ENCODE measurements around the gene C9. TPM values are rescaled to one million over a fixed set of nuclear protein-coding genes. Genes with fewer than 3 reads are reported as not detected.
"Not testable (repeated sequence)": the region's sequence is repeated elsewhere in the genome, so short reads cannot be mapped to it uniquely, and the experiment has no call there.

The C9 gene
- total RNA-seq, 1 experiment from 2014 or later = not detected

- no peak for DNase-seq (ENCODE audit: extremely low read depth, low read depth)
Observed at GRCh38 chr5:39270225-39270848, 94.0 kb downstream of the C9 start.

GRCh38 chr5:39267186-39267585, 97.1 kb downstream of the C9 start:
- no peak for DNase-seq (ENCODE audit: extremely low read depth, low read depth)

- no peak for DNase-seq (ENCODE audit: extremely low read depth, low read depth)
Observed at GRCh38 chr5:39266442-39266841, 97.9 kb downstream of the C9 start.

- DNase-seq (ENCODE audit: extremely low read depth, low read depth) = no peak
Observed at GRCh38 chr5:39264528-39264927, 99.8 kb downstream of the C9 start.

GRCh38 chr5:39262981-39263380, 101.3 kb downstream of the C9 start:
- DNase-seq (ENCODE audit: extremely low read depth, low read depth) = no peak

GRCh38 chr5:39260095-39260494, 104.2 kb downstream of the C9 start:
- DNase-seq (ENCODE audit: extremely low read depth, low read depth) = no peak

GRCh38 chr5:39257554-39257953, 106.7 kb downstream of the C9 start:
- no peak for DNase-seq (ENCODE audit: extremely low read depth, low read depth)

- DNase-seq (ENCODE audit: extremely low read depth, low read depth) = no peak
Observed at GRCh38 chr5:39256477-39257235, 107.6 kb downstream of the C9 start.

GRCh38 chr5:39255406-39255805, 108.9 kb downstream of the C9 start:
- DNase-seq (ENCODE audit: extremely low read depth, low read depth) = no peak

- no peak for DNase-seq (ENCODE audit: extremely low read depth, low read depth)
Observed at GRCh38 chr5:39254671-39255070, 109.6 kb downstream of the C9 start.

- no peak for DNase-seq (ENCODE audit: extremely low read depth, low read depth)
Observed at GRCh38 chr5:39253196-39253595, 111.1 kb downstream of the C9 start.

GRCh38 chr5:39249564-39250274, 114.6 kb downstream of the C9 start:
- DNase-seq (ENCODE audit: extremely low read depth, low read depth) = no peak

GRCh38 chr5:39249069-39249468, 115.2 kb downstream of the C9 start:
- no peak for DNase-seq (ENCODE audit: extremely low read depth, low read depth)

- DNase-seq (ENCODE audit: extremely low read depth, low read depth) = no peak
Observed at GRCh38 chr5:39240750-39241149, 123.5 kb downstream of the C9 start.

- DNase-seq (ENCODE audit: extremely low read depth, low read depth) = no peak
Observed at GRCh38 chr5:39238366-39239105, 125.8 kb downstream of the C9 start.

GRCh38 chr5:39236718-39237117, 127.6 kb downstream of the C9 start:
- DNase-seq (ENCODE audit: extremely low read depth, low read depth) = no peak

GRCh38 chr5:39235648-39236047, 128.6 kb downstream of the C9 start:
- no peak for DNase-seq (ENCODE audit: extremely low read depth, low read depth)

GRCh38 chr5:39234494-39234893, 129.8 kb downstream of the C9 start:
- not testable (repeated sequence) for DNase-seq (ENCODE audit: extremely low read depth, low read depth)

Data from NCI-H460 (cell line).